Epithelial cell of esophagus (primary cell): Measurements from ENCODE around the gene TAF3.

Experiments used
- DNase-seq: peaks from one replicate; pipeline ENCODE4 v3.0.0; 2010; ENCODE audit warnings: low read depth
- H3K4me3 ChIP-seq: 2 replicates; pipeline ENCODE4 v1.5.1; 2011; ENCODE audit warnings: mild to moderate bottlenecking, low read length, control low read depth
- TF ChIP-seq, protein P1 (sequence below): IDR thresholded peaks from 2 replicates; pipeline ENCODE4 v1.5.1; 2011; ENCODE audit warnings: low read depth, mild to moderate bottlenecking, low read length, control low read depth, inconsistent platforms; ENCODE audit not compliant: insufficient read depth; ENCODE audit errors: missing control alignments

The TAF3 gene

GRCh38 chr10:7832060-7832459 is 13.8 kb downstream of the TAF3 start:
- no peak for DNase-seq
- TF ChIP-seq, protein P1, sequence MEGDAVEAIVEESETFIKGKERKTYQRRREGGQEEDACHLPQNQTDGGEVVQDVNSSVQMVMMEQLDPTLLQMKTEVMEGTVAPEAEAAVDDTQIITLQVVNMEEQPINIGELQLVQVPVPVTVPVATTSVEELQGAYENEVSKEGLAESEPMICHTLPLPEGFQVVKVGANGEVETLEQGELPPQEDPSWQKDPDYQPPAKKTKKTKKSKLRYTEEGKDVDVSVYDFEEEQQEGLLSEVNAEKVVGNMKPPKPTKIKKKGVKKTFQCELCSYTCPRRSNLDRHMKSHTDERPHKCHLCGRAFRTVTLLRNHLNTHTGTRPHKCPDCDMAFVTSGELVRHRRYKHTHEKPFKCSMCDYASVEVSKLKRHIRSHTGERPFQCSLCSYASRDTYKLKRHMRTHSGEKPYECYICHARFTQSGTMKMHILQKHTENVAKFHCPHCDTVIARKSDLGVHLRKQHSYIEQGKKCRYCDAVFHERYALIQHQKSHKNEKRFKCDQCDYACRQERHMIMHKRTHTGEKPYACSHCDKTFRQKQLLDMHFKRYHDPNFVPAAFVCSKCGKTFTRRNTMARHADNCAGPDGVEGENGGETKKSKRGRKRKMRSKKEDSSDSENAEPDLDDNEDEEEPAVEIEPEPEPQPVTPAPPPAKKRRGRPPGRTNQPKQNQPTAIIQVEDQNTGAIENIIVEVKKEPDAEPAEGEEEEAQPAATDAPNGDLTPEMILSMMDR = no peak
- H3K4me3 ChIP-seq = no peak overlapping the region

- no peak overlapping the region for H3K4me3 ChIP-seq
- DNase-seq = no peak
- TF ChIP-seq, protein P1 = no peak
These were observed 14.9 kb downstream of the TAF3 start for GRCh38 chr10:7833210-7833609.

- no peak for DNase-seq
- H3K4me3 ChIP-seq = no peak overlapping the region
- TF ChIP-seq, protein P1 = no peak
These were observed 16.0 kb downstream of the TAF3 start for GRCh38 chr10:7834262-7834661.

GRCh38 chr10:7836571-7836970 is 18.3 kb downstream of the TAF3 start:
- no peak overlapping the region for H3K4me3 ChIP-seq
- DNase-seq = no peak
- TF ChIP-seq, protein P1 = no peak

GRCh38 chr10:7846591-7846990 is 28.3 kb downstream of the TAF3 start:
- TF ChIP-seq, protein P1 = no peak
- no peak for DNase-seq
- H3K4me3 ChIP-seq = no peak overlapping the region

- no peak for DNase-seq
- H3K4me3 ChIP-seq = no peak overlapping the region
- TF ChIP-seq, protein P1 = no peak
These were observed 35.0 kb downstream of the TAF3 start for GRCh38 chr10:7853226-7853842.

DNA sequence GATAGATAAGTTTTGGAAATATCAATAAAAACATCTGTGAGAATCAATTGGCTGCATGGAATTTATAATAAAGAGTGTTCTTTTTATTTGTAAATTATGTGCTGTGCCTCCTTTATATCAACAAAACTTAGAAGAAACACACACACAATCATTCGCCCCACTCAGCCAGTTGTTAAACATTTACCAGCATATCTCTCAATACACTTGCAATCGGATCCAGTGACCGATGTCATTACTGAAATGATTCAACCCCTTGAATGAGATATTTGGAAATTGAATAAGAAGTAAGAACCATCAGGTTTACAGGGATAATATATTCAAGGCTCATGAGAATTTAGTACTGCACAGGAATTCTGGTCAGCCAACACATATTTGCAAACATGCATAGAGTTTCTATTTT is 35.6 kb downstream of the TAF3 start:
- TF ChIP-seq, protein P1 = no peak
- no peak overlapping the region for H3K4me3 ChIP-seq
- no peak for DNase-seq
